ENCODE measurements around the gene NNAT.
"Not testable (repeated sequence)": the region's sequence is repeated elsewhere in the genome, so short reads cannot be mapped to it uniquely, and the experiment has no call there.

NNAT gene

DNA sequence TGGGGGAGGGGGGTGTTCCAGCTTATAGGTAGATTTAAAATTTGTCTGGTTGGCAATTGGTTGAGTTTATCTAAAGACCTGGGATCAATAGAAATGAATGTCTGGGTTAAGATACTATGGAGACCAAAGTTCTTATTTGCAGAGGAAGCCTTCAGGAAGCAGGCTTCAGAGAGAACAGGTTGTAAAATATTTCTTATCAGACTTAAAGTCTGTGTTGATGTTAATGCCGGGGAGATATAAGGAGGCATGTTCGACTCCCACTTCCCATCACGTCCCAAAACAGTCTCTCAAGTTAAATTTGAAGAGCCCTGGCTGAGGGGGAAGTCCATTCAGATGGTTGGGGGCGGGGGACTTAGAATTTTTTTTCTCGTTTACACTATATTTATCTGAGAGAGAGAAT is 19.0 kb downstream of the NNAT start:
- DNase-seq (ENCODE audit: low read depth): no peak

DNA sequence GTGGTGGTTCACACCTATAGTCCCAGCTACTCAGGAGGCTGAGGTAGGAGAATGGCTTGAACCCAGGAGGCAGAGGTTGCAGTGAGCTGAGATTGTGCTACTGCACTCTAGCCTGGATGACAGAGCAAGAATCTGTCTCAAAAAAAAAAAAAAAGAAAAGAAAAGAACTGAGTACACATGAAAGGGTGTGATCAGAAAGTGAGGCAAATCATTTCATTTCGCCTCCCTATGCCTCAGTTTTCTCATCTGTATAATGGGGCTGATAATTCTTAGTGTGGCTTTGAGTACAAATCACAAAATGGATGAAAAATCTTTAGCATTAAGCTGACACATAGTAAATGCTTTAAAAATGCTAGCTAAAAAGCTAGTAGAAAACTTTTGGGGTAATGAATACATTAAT is 19.8 kb downstream of the NNAT start:
- DNase-seq (ENCODE audit: low read depth): not testable (repeated sequence)

DNA sequence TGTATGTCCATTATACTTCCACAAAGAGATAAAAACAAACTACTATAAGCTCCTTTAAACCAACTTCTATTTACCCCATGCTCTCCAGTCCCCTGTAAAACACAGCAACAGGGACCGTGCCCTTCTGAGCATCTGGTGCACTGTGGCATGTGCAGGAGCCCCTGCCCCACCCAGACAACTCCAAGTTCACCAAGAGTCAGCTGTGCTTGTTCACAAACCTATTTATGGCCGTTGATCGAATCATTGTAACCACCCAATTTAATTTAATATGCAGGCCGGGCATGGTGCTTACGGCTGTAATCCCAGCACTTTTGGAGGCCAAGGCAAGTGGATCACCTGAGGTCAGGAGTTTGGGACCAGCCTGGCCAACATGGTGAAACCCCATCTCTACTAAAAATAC is 20.3 kb downstream of the NNAT start:
- no peak for DNase-seq (ENCODE audit: low read depth)

- DNase-seq (ENCODE audit: low read depth): peak; percentile 82
Measured at GRCh38 chr20:37542281-37542680, 21.2 kb downstream of the NNAT start.

GRCh38 chr20:37543828-37544227 is 22.8 kb downstream of the NNAT start:
- peak; percentile 58 for DNase-seq (ENCODE audit: low read depth)

DNA sequence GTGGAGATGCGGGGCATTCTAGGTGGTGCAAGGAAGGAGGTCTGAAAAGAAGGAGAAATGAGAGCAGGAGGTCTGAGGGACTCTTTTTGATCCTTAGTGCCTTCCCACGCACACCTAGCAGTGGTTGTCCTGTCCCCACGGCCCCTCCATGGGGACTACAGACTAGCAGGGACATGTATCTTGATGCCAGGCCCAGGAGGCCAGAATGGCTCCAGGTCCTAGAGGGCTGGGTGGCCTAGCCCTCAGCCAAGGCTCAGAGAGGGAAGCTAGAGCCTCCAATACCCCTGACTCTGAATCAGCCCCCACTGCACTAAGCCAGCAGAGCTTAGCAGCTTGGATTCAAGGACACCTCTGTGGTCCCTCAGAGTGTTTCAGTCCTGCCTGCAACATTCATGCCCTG is 23.3 kb downstream of the NNAT start:
- no peak for DNase-seq (ENCODE audit: low read depth)

- no peak for DNase-seq (ENCODE audit: low read depth)
Measured at GRCh38 chr20:37545516-37545915, 24.5 kb downstream of the NNAT start.

GRCh38 chr20:37547912-37548311 is 26.9 kb downstream of the NNAT start:
- no peak for DNase-seq (ENCODE audit: low read depth)

DNA sequence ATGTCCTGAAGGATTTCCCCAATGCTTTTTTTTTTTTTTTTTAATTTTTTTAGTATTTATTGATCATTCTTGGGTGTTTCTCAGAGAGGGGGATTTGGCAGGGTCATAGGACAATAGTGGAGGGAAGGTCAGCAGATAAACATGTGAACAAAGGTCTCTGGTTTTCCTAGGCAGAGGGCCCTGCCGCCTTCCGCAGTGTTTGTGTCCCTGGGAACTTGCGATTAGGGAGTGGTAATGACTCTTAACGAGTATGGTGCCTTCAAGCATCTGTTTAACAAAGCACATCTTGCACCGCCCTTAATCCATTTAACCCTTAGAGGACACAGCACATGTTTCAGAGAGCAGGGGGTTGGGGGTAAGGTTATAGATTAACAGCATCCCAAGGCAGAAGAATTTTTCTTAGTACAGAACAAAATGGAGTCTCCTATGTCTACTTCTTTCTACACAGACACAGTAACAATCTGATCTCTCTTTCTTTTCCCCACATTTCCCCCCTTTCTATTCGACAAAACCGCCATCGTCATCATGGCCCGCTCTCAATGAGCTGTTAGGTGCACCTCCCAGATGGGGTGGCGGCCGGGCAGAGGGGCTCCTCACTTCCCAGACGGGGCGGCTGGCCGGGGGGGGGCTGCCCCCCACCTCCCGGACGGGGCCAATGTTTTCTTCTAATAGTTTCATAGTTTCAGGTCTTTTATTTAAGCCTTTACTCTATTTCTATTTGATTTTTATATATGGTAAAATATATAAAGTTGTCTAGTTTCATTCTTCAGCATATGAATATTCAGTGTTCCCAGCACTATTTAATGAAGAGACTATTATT is 29.3 kb downstream of the NNAT start:
- not testable (repeated sequence) for DNase-seq (ENCODE audit: low read depth)

DNA sequence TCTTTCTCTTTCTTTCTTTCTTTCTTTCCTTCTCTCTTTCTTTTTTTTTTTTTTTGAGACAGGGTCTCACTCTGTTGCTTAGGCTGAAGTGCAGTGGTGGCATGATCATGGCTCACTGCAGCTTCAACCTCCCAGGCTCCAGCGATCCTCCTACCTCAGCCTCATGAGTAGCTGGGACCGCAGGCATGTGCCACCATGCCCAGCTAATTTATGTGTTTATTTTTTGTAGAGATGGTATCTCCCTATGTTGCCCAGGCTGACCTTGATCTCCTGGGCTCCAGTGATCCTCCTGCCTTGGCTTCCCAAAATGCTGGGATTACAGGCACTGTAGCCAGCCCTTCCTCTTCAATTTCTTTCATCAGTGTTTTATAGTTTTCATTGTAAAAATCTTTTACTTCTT is 30.6 kb downstream of the NNAT start:
- DNase-seq (ENCODE audit: low read depth): not testable (repeated sequence)

DNA sequence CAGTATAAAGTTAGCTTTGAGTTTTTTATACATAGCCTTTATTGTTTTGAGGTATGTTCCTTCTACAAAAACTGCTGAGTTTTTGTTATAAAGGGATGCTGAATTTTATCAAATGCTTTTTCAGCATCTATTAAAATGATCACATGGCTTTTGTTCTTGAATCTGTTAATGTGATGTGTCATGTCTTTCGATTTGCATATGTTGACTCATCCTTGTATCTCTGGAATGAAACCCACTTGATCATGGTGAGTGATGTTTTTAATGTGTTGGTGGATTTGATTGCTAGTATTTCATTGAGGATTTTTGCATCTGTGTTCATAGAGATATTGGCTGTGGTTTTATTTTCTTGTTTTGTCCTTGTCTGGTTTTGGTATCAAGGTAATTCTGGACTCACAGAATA is 31.4 kb downstream of the NNAT start:
- DNase-seq (ENCODE audit: low read depth): peak; percentile 58

DNA sequence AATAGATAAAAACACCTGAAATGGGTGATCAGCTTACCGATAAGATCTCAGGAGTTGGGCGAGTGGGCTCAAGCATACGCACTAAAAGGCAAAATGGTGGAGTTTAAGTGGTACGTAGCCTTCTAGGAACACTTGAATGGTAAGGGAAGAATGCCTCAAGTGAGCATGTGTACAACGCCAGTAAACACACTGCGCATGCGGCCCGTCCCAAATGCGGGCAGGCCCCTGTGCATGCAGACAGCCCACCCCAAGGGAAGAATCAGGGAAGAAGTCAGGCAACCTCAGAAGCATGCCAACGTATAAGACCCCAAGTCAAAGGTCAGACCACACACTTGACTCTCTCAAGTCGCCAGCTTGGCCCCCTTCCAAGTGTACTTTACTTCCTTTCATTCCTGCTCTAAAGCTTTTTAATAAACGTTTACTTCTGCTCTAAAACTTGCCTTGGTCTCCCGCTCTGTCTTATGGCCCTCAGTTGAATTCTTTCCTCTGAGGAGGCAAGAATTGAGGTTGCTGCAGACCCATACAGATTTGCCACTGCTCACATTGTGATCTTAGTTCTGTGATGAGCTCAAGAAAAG is 33.8 kb downstream of the NNAT start:
- DNase-seq (ENCODE audit: low read depth): not testable (repeated sequence)

DNA sequence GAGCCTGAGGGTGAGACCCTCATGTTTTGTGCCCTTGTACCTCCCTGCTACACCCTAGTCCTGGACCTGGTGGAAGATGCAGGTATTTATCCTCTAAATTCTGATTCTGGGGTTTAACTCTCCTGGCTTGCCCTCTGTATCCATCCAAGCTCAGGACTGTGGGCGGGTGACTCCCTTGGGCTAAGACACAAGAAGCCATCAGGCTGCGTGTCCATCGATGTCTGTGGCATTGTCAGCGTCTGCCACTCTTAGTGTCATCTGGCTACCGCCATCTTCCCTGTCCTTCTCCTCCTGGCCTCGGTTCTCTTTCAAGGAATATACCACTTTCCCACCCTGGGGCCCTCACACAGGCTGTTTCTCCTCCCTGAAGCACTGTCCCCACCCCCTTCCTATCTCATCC is 35.5 kb downstream of the NNAT start:
- no peak for DNase-seq (ENCODE audit: low read depth)

- DNase-seq (ENCODE audit: low read depth): no peak
Measured at GRCh38 chr20:37558306-37558705, 37.3 kb downstream of the NNAT start.

DNA sequence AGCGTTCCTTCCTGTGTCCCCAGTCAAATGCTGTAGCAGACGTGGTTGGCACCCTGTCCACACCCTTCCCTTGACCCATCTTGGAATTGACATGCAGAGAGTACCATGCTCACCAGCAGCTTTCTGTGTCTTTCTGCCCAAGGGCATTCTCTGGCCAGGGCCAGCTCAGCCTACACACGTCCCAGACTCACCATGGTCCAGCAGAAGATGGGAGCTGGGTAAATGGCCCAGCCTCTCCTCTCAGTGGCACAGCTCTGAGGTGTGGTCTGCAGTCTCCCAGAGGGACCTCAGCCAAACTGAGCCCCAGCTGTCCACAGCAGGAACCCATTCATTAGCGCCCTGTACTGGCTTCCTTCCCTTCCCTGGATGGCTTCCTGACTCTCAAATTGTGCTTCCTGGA is 37.7 kb downstream of the NNAT start:
- DNase-seq (ENCODE audit: low read depth): no peak

DNA sequence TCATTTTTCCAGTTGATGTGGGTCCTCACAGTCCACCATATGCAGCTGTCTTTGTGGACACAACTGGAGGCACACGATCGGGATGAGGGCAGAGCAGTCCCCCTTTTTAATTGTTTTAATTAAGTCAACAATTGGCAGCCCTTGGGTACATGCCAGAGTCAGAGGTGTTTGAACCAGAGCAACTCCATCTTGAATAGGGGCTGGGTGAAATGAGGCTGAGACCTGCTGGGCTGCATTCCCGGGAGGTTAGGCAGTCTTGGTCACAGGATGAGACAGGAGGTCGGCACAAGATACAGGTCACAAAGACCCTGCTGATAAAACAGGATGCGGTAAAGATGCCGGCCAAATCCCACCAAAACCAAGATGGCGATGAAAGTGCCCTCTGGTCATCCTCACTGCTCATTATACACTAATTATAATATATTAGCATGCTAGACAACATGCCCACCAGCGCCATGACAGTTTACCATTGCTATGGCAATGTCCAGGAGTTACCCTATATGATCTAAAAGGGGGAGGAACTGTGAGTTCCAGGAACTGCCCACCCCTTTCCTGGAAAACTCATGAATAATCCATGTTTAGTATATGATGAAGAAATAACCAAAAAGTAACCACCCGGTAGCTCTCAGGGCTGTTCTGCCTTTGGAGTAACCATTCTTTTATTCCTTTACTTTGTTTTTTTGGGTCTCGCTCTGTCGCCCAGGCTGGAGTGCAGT is 38.4 kb downstream of the NNAT start:
- DNase-seq (ENCODE audit: low read depth): no peak

DNA sequence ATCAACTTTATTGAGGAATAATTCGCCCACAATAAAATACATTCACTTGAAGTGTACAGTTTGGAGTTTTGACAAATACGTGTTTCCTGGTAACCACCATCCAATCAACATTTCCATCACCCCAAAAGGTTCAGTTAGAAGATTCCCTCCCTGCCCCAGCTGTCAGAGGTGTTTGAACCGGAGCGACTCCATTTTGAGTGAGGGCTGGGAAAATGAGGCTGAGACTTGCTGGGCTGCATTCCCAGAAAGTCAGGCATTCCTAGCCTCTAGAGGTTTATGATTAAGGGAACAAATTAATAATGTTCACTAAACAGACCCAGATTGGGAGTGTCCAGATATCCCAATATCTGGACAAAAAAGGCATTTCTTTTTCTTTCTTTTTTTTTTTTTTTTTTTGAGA is 39.6 kb downstream of the NNAT start:
- DNase-seq (ENCODE audit: low read depth): no peak

GRCh38 chr20:37562695-37563480 is 41.8 kb downstream of the NNAT start:
- no peak for DNase-seq (ENCODE audit: low read depth)

- no peak for DNase-seq (ENCODE audit: low read depth)
Measured at GRCh38 chr20:37564016-37564387, 43.0 kb downstream of the NNAT start.

DNA sequence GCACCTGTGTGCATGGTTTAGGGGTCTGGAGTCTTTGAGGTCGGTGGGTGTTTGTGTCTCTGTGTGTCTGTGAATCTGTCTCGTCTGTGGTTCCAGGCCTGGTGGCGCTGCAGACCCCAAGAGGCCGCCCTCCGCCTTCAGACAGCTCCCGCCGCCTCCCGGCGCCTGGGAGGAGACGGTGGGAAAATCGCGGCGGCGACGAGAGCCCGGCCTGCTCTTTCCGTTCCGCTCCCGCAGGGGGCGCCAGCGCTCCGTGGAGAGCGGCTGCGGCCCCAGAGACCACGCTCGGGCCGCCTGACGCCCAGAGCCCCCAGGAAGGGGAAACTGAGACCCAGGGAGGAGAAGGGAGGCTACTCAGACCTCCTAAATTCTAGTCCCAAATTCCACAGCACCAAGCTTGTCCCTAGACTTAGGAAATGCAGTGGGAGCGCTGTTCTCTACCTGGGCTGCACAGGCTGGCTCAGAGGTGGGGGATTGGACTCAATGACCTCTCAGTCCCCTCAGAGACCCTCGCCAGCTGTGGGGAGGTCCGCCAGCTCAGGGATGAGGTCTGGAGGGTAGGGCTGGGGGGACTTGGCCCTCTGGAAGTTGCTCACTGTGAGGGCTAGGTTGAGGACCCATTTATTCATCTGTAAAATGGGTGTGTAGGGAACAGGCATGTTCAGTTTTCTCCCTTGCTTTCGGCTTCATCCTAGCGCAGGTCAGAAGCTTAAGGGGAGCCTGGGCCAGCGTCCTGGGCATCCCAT is 43.5 kb downstream of the NNAT start:
- DNase-seq (ENCODE audit: low read depth): peak; percentile 38

DNA sequence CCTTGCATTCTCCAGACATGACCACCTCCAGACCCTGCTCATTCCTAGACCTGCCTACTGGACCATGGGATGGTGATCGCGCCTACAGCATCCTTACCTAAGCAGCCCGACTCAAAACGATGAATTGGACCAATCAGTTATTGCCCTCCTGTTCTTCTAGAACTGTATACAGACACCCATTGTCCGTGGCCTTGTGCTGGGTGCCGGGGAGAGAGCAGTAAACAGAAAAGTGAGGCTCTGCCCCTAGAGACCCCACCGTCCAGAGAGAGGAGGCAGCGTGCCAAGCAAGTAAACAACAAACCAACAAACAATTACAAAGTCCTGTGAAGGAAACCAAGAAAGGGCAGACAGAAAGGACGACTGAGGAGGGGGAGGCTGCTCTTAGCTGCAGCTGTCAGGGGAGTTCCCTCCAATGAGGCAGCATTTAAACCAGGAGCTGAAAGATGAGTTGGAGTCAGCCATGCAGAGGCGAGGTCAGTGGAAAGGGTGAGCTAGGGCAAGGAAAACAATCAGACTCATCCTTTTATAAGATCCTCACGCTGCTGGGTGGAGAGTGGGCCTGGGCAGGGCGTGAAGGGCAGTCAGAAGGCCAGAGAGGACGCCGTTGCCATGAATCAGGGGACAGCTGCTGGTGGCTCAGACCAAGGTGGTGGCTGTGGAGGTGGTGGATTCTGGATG is 44.2 kb downstream of the NNAT start:
- no peak for DNase-seq (ENCODE audit: low read depth)

All from EH (cell line).